Measurements from ENCODE around the gene UBAP1. TPM values are rescaled to one million over a fixed set of nuclear protein-coding genes. Genes with fewer than 3 reads are reported as not detected.
"Not testable (repeated sequence)": the region's sequence is repeated elsewhere in the genome, so short reads cannot be mapped to it uniquely, and the experiment has no call there.

The UBAP1 gene
- total RNA-seq, 1 donor from 2014 or later, result 40.6 TPM

- DNase-seq (ENCODE audit: low spot score), result no peak
- intact Hi-C loops (cut with DNase I), result no loop called here
Observed at GRCh38 chr9:34216325-34216724, 37.5 kb downstream of the UBAP1 start.

GRCh38 chr9:34217015-34217414 lies 38.2 kb downstream of the UBAP1 start:
- DNase-seq (ENCODE audit: low spot score); intact Hi-C loops (cut with DNase I): not testable (repeated sequence)

- DNase-seq (ENCODE audit: low spot score), result no peak
- intact Hi-C loops (cut with DNase I), result no loop called here
Observed at GRCh38 chr9:34218446-34218845, 39.6 kb downstream of the UBAP1 start.

- no peak for DNase-seq (ENCODE audit: low spot score)
- intact Hi-C loops (cut with DNase I), result no loop called here
Observed at GRCh38 chr9:34219421-34219820, 40.6 kb downstream of the UBAP1 start.

- intact Hi-C loops (cut with DNase I), result no loop called here
- DNase-seq (ENCODE audit: low spot score), result no peak
Observed at GRCh38 chr9:34220218-34220617, 41.4 kb downstream of the UBAP1 start.

GRCh38 chr9:34224349-34224748 lies 45.5 kb downstream of the UBAP1 start:
- intact Hi-C loops (cut with DNase I), result no loop called here
- DNase-seq (ENCODE audit: low spot score), result no peak

- DNase-seq (ENCODE audit: low spot score); intact Hi-C loops (cut with DNase I): not testable (repeated sequence)
Observed at GRCh38 chr9:34226144-34226760, 47.4 kb downstream of the UBAP1 start.

- intact Hi-C loops (cut with DNase I), result no loop called here
Observed at GRCh38 chr9:34227445-34227844, 48.6 kb downstream of the UBAP1 start.

GRCh38 chr9:34230556-34230955 lies 51.7 kb downstream of the UBAP1 start:
- no peak for DNase-seq (ENCODE audit: low spot score)
- intact Hi-C loops (cut with DNase I), result no loop called here

More at GRCh38 chr9:34227445-34227844, 48.6 kb downstream of the UBAP1 start:
- no peak for DNase-seq (ENCODE audit: low spot score)

GRCh38 chr9:34232201-34232600 lies 53.4 kb downstream of the UBAP1 start:
- DNase-seq (ENCODE audit: low spot score), result no peak
- intact Hi-C loops (cut with DNase I), result no loop called here

GRCh38 chr9:34233672-34234071 lies 54.8 kb downstream of the UBAP1 start:
- no peak for DNase-seq (ENCODE audit: low spot score)
- intact Hi-C loops (cut with DNase I), result no loop called here

GRCh38 chr9:34237836-34238235 lies 59.0 kb downstream of the UBAP1 start:
- intact Hi-C loops (cut with DNase I), result no loop called here
- DNase-seq (ENCODE audit: low spot score), result no peak

GRCh38 chr9:34240006-34240405 lies 61.2 kb downstream of the UBAP1 start:
- intact Hi-C loops (cut with DNase I), result no loop called here
- no peak for DNase-seq (ENCODE audit: low spot score)

GRCh38 chr9:34242830-34243229 lies 64.0 kb downstream of the UBAP1 start:
- intact Hi-C loops (cut with DNase I), result no loop called here
- no peak for DNase-seq (ENCODE audit: low spot score)

- intact Hi-C loops (cut with DNase I); DNase-seq (ENCODE audit: low spot score): not testable (repeated sequence)
Observed at GRCh38 chr9:34245212-34245611, 66.4 kb downstream of the UBAP1 start.

GRCh38 chr9:34246453-34246852 lies 67.6 kb downstream of the UBAP1 start:
- intact Hi-C loops (cut with DNase I), result no loop called here
- DNase-seq (ENCODE audit: low spot score), result no peak

- intact Hi-C loops (cut with DNase I), result not testable (repeated sequence)
Observed at GRCh38 chr9:34247782-34248181, 68.9 kb downstream of the UBAP1 start.

GRCh38 chr9:34249274-34249673 lies 70.4 kb downstream of the UBAP1 start:
- intact Hi-C loops (cut with DNase I), result no loop called here
- no peak for DNase-seq (ENCODE audit: low spot score)

More at GRCh38 chr9:34247782-34248181, 68.9 kb downstream of the UBAP1 start:
- not testable (repeated sequence) for DNase-seq (ENCODE audit: low spot score)

- DNase-seq (ENCODE audit: low spot score), result no peak
- intact Hi-C loops (cut with DNase I), result loop anchor here (5.0 to 10.0 kb wide), 7 partner anchors 73 to 433 kb away; partner anchors contain the start of genes DCAF12, UBAP1 and UBE2R2
Observed at GRCh38 chr9:34250721-34251120, 71.9 kb downstream of the UBAP1 start.

- intact Hi-C loops (cut with DNase I), result loop anchor here (5.0 to 10.0 kb wide), 7 partner anchors 75 to 435 kb away; partner anchors contain the start of genes DCAF12, UBAP1 and UBE2R2
- DNase-seq (ENCODE audit: low spot score), result no peak
Observed at GRCh38 chr9:34252016-34252415, 73.2 kb downstream of the UBAP1 start.

- intact Hi-C loops (cut with DNase I), result loop anchor here (5.0 to 10.0 kb wide), 7 partner anchors 76 to 436 kb away; partner anchors contain the start of genes DCAF12, UBAP1 and UBE2R2
- DNase-seq (ENCODE audit: low spot score), result peak; percentile 87
Observed at GRCh38 chr9:34252670-34253459, 74.0 kb downstream of the UBAP1 start.
